GM19328 (cell line): ENCODE measurements around the gene HDAC4.
"Not testable (repeated sequence)": the region's sequence is repeated elsewhere in the genome, so short reads cannot be mapped to it uniquely, and the experiment has no call there.

Source experiments
- ATAC-seq: cut with Tn5 transposase; IDR thresholded peaks from one replicate; pipeline ENCODE4 v1.9.1; 2021; ENCODE audit warnings: mild to moderate bottlenecking, moderate library complexity; ENCODE audit not compliant: unreplicated experiment

HDAC4 gene

GRCh38 chr2:239180526-239181073 is 220.2 kb downstream of the HDAC4 start:
- no peak for ATAC-seq

- ATAC-seq: no peak
These were observed 220.9 kb downstream of the HDAC4 start for GRCh38 chr2:239179851-239180371.

GRCh38 chr2:239178954-239179353 is 221.9 kb downstream of the HDAC4 start:
- no peak for ATAC-seq

GRCh38 chr2:239178484-239178883 is 222.3 kb downstream of the HDAC4 start:
- no peak for ATAC-seq

GRCh38 chr2:239177908-239178307 is 222.9 kb downstream of the HDAC4 start:
- no peak for ATAC-seq

- no peak for ATAC-seq
These were observed 223.5 kb downstream of the HDAC4 start for GRCh38 chr2:239177325-239177724.

GRCh38 chr2:239176138-239176803 is 224.5 kb downstream of the HDAC4 start:
- ATAC-seq: not testable (repeated sequence)

GRCh38 chr2:239175181-239175580 is 225.6 kb downstream of the HDAC4 start:
- ATAC-seq: no peak

- no peak for ATAC-seq
These were observed 227.5 kb downstream of the HDAC4 start for GRCh38 chr2:239173301-239173700.

- no peak for ATAC-seq
These were observed 229.2 kb downstream of the HDAC4 start for GRCh38 chr2:239171643-239172042.

- no peak for ATAC-seq
These were observed 231.3 kb downstream of the HDAC4 start for GRCh38 chr2:239169311-239170048.

GRCh38 chr2:239168575-239168974 is 232.2 kb downstream of the HDAC4 start:
- ATAC-seq: no peak

GRCh38 chr2:239167766-239168444 is 232.9 kb downstream of the HDAC4 start:
- no peak for ATAC-seq

- no peak for ATAC-seq
These were observed 233.7 kb downstream of the HDAC4 start for GRCh38 chr2:239167011-239167673.

GRCh38 chr2:239166201-239166834 is 234.5 kb downstream of the HDAC4 start:
- no peak for ATAC-seq

GRCh38 chr2:239165206-239165831 is 235.5 kb downstream of the HDAC4 start:
- no peak for ATAC-seq

- ATAC-seq: no peak
These were observed 236.4 kb downstream of the HDAC4 start for GRCh38 chr2:239164335-239164871.

GRCh38 chr2:239163688-239164334 is 237.0 kb downstream of the HDAC4 start:
- no peak for ATAC-seq
